Measurements from ENCODE around the gene TIGD2.

Gene TIGD2

GRCh38 chr4:89162987-89163386 lies 51.7 kb downstream of the TIGD2 start:
- no peak for DNase-seq

- DNase-seq, result no peak
Observed at GRCh38 chr4:89164400-89164799, 53.1 kb downstream of the TIGD2 start.
